CD4-positive, alpha-beta T cell (primary cell): ENCODE results near the gene SMAD3. TPM values are rescaled to one million over a fixed set of nuclear protein-coding genes. Genes with fewer than 3 reads are reported as not detected.

Source experiments
- ATAC-seq: fragments of 200-7000 bp; cut with Tn5 transposase; one replicate; pipeline ENCODE4 v1.10.0; 2022; ENCODE audit warnings: mild to moderate bottlenecking; ENCODE audit not compliant: poor library complexity
- CTCF ChIA-PET: fragments of 350-600 bp; sonication (Branson Sonifier 250); formaldehyde crosslinking; loops from one replicate; lab custom pipeline; 2021; ENCODE audit warnings: antibody characterized with exemption, inconsistent platforms; lab: Charles Lee
- POLR2A ChIA-PET: fragments of 350-600 bp; sonication (Branson Sonifier 250); formaldehyde crosslinking; loops from one replicate; lab custom pipeline; 2021; ENCODE audit warnings: antibody characterized with exemption, inconsistent platforms; lab: Charles Lee
- DNase-seq, 14 experiments: peaks; one replicate each; pipeline ENCODE4 v3.0.0-alpha.2; 2013 to 2020; ENCODE audit warnings: mixed read lengths in 2 of 14
- H3K27ac ChIP-seq, 2 donors: one replicate each; pipeline versions ENCODE4 v1.5.1 to v1.7.0; 2013; ENCODE audit warnings: low read length in 2 of 2, low read depth in 1 of 2, mild to moderate bottlenecking in 1 of 2
- H3K27me3 ChIP-seq, 2 experiments: 1 replicate in 1 of 2; 2 replicates in 1 of 2; pipeline versions ENCODE4 v1.6.1 to v1.7.0; 2013; ENCODE audit warnings: low read length in 2 of 2, control low read depth in 1 of 2, mild to moderate bottlenecking in 1 of 2, moderate library complexity in 1 of 2; ENCODE audit not compliant: insufficient read depth in 2 of 2, control insufficient read depth in 1 of 2
- H3K36me3 ChIP-seq: one replicate; pipeline ENCODE4 v1.6.1; 2013; ENCODE audit warnings: low read length, control low read depth; ENCODE audit not compliant: insufficient read depth
- H3K4me1 ChIP-seq: one replicate; pipeline ENCODE4 v1.6.1; 2013; ENCODE audit warnings: low read length, control low read depth; ENCODE audit not compliant: insufficient read depth
- H3K4me3 ChIP-seq: one replicate; pipeline ENCODE4 v1.5.1; 2013; ENCODE audit warnings: mild to moderate bottlenecking, low read length, moderate library complexity
- H3K9me3 ChIP-seq, 2 experiments: 1 replicate in 1 of 2; 2 replicates in 1 of 2; pipeline versions ENCODE4 v1.6.1 to v1.7.0; 2013; ENCODE audit warnings: low read length in 2 of 2, mild to moderate bottlenecking in 2 of 2, control low read depth in 1 of 2, moderate library complexity in 1 of 2; ENCODE audit not compliant: control insufficient read depth in 1 of 2, insufficient read depth in 1 of 2
- H3K27ac Mint-ChIP-seq: one replicate; pipeline ENCODE4 v1.8.0; 2020; ENCODE audit warnings: mixed read lengths
- H3K27me3 Mint-ChIP-seq: one replicate; pipeline ENCODE4 v1.8.0; 2021; ENCODE audit warnings: mixed read lengths
- H3K36me3 Mint-ChIP-seq: one replicate; pipeline ENCODE4 v1.8.0; 2021; ENCODE audit warnings: low read depth, mixed read lengths
- H3K4me1 Mint-ChIP-seq: one replicate; pipeline ENCODE4 v1.8.0; 2021; ENCODE audit warnings: low read depth, mixed read lengths
- H3K4me3 Mint-ChIP-seq: one replicate; pipeline ENCODE4 v1.8.0; 2020; ENCODE audit warnings: mild to moderate bottlenecking, mixed read lengths
- H3K9me3 Mint-ChIP-seq: one replicate; pipeline ENCODE4 v1.8.0; 2020; ENCODE audit warnings: mixed read lengths
- intact Hi-C, 2 experiments: fragments of 100-400 bp; cut with DNase I in 1 of 2; cut with micrococcal nuclease in 1 of 2; formaldehyde crosslinking; loops; one replicate each; pipeline versions ENCODE4 v1.15.1 to v1.9.0; 2023 to 2025; cut with DNase I, micrococcal nuclease
- total RNA-seq, 174 experiments: library from RNA in 2 of 174; stranded (reverse) in 2 of 174; gene quantifications; one replicate each; pipeline ENCODE4 v1.2.3 and lab custom pipeline; 2021 to 2026
- TF ChIP-seq, protein P1 (sequence below): fragments of 200-600 bp; IDR thresholded peaks from one replicate; pipeline ENCODE4 v1.8.0; 2022; ENCODE audit warnings: antibody characterized with exemption, mild to moderate bottlenecking

SMAD3 gene
- total RNA-seq, 2 experiments from 2014 or later, result 30.0 to 31.0 TPM

- Histone ChIP-seq H3K4me1 (peaks cover 92% of the 10 kb centered on the region), H3K9me3 (no peaks in the 10 kb centered on the region), H3K36me3 (no peaks in the 10 kb centered on the region), H3K27me3 (no peaks in the 10 kb centered on the region), H3K4me3 (no peak overlapping the region), H3K27ac (no peak overlapping the region)
- H3K4me3 Mint-ChIP-seq, result no peak overlapping the region
- CTCF ChIA-PET, result interaction anchor here (1.2 kb wide), 1 partner anchor 12 kb away, joined by 3 read pairs; no protein-coding TSS in a partner anchor
- H3K27me3 Mint-ChIP-seq, result no peaks in the 10 kb centered on the region
- TF ChIP-seq, protein P1, sequence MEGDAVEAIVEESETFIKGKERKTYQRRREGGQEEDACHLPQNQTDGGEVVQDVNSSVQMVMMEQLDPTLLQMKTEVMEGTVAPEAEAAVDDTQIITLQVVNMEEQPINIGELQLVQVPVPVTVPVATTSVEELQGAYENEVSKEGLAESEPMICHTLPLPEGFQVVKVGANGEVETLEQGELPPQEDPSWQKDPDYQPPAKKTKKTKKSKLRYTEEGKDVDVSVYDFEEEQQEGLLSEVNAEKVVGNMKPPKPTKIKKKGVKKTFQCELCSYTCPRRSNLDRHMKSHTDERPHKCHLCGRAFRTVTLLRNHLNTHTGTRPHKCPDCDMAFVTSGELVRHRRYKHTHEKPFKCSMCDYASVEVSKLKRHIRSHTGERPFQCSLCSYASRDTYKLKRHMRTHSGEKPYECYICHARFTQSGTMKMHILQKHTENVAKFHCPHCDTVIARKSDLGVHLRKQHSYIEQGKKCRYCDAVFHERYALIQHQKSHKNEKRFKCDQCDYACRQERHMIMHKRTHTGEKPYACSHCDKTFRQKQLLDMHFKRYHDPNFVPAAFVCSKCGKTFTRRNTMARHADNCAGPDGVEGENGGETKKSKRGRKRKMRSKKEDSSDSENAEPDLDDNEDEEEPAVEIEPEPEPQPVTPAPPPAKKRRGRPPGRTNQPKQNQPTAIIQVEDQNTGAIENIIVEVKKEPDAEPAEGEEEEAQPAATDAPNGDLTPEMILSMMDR, result no peak
- peak in 1 of 14 experiments; percentile 46 for DNase-seq
- POLR2A ChIA-PET, result interaction anchor here (0.6 to 1.0 kb wide), 3 partner anchors 75 to 133 kb away, joined by 3 read pairs; partner anchors contain the start of gene SMAD3
- H3K27ac Mint-ChIP-seq, result peak overlapping the region; percentile 62
- peaks cover 88% of the 10 kb centered on the region for H3K4me1 Mint-ChIP-seq
- no peaks in the 10 kb centered on the region for H3K9me3 Mint-ChIP-seq
- ATAC-seq, result no peak
- H3K36me3 Mint-ChIP-seq, result peaks cover 3% of the 10 kb centered on the region
- intact Hi-C loops, result no loop called here
Observed at GRCh38 chr15:67140078-67140833, 74.9 kb downstream of the SMAD3 start.

GRCh38 chr15:67142092-67142766 is 76.8 kb downstream of the SMAD3 start:
- Mint-ChIP-seq H3K9me3 (no peaks in the 10 kb centered on the region), H3K4me3 (no peak overlapping the region), H3K4me1 (peaks cover 92% of the 10 kb centered on the region), H3K27me3 (no peaks in the 10 kb centered on the region), H3K27ac (peak overlapping the region; percentile 27), H3K36me3 (peaks cover 3% of the 10 kb centered on the region)
- no peak overlapping the region for H3K27ac ChIP-seq
- TF ChIP-seq, protein P1, result no peak
- intact Hi-C loops, result no loop called here
- H3K4me1 ChIP-seq, result peaks cover 93% of the 10 kb centered on the region
- CTCF ChIA-PET, result interaction anchor here (1.6 kb wide), 1 partner anchor 195 kb away, joined by 5 read pairs; no protein-coding TSS in a partner anchor
- H3K36me3 ChIP-seq, result no peaks in the 10 kb centered on the region
- H3K9me3 ChIP-seq, result no peaks in the 10 kb centered on the region
- no peak overlapping the region for H3K4me3 ChIP-seq
- POLR2A ChIA-PET, result no interaction called here
- ATAC-seq, result no peak
- H3K27me3 ChIP-seq, result no peaks in the 10 kb centered on the region
- no peak for DNase-seq

GRCh38 chr15:67142767-67143100 is 77.3 kb downstream of the SMAD3 start:
- Mint-ChIP-seq H3K4me3 (no peak overlapping the region), H3K9me3 (no peaks in the 10 kb centered on the region), H3K27me3 (no peaks in the 10 kb centered on the region), H3K4me1 (peaks cover 92% of the 10 kb centered on the region), H3K27ac (no peak overlapping the region), H3K36me3 (peaks cover 3% of the 10 kb centered on the region)
- no peak for DNase-seq
- ATAC-seq, result no peak
- H3K9me3 ChIP-seq, result no peaks in the 10 kb centered on the region
- no peaks in the 10 kb centered on the region for H3K27me3 ChIP-seq
- TF ChIP-seq, protein P1, result no peak
- POLR2A ChIA-PET, result no interaction called here
- H3K36me3 ChIP-seq, result no peaks in the 10 kb centered on the region
- intact Hi-C loops, result no loop called here
- CTCF ChIA-PET, result interaction anchor here (1.6 kb wide), 1 partner anchor 196 kb away, joined by 5 read pairs; no protein-coding TSS in a partner anchor
- H3K4me1 ChIP-seq, result peaks cover 94% of the 10 kb centered on the region
- H3K4me3 ChIP-seq, result no peak overlapping the region
- H3K27ac ChIP-seq, result no peak overlapping the region
